GM18511 (cell line): ENCODE measurements around the gene ACOT11.

Experiments
- ATAC-seq: cut with Tn5 transposase; IDR thresholded peaks from one replicate; pipeline ENCODE4 v1.9.1; 2021; ENCODE audit warnings: mild to moderate bottlenecking, moderate library complexity; ENCODE audit not compliant: unreplicated experiment

Gene ACOT11

GRCh38 chr1:54559771-54560231 is 11.8 kb downstream of the ACOT11 start:
- no peak for ATAC-seq

- no peak for ATAC-seq
Measured at GRCh38 chr1:54564312-54565112, 16.5 kb downstream of the ACOT11 start.

- no peak for ATAC-seq
Measured at GRCh38 chr1:54565113-54565501, 17.1 kb downstream of the ACOT11 start.

DNA sequence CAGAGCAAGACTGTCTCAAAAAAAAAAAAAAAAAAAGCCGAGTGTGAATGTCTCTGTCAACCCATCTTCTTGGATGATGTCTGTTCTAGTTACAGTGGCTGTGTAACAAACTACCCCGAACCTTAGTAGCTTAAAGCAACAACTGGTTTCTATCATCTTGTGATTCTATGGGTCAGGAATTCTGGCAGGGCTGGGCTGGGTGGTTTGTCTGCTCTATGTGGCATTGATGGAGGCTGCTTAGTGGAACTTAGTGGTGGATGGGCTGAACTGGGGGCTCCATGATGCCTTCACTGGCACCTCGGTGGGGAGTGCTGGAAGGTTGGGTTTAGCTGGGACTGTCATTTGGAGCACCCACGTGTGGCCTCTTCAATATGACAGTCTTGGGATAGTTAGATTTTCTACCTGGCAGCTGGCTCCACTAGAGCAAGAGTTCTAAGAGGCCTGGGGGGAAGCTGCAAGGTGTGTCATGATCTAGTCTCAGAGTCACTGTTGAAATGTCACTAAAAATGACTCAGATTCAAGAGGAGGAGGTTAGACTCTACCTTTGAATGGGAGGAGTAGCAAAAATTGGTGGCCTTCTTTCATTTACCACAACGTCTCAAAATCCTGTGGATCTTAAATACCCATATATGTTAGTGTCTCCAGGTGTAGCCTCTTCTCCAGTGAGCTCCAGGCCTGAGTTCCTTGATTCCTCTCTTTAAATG is 18.6 kb downstream of the ACOT11 start:
- no peak for ATAC-seq

DNA sequence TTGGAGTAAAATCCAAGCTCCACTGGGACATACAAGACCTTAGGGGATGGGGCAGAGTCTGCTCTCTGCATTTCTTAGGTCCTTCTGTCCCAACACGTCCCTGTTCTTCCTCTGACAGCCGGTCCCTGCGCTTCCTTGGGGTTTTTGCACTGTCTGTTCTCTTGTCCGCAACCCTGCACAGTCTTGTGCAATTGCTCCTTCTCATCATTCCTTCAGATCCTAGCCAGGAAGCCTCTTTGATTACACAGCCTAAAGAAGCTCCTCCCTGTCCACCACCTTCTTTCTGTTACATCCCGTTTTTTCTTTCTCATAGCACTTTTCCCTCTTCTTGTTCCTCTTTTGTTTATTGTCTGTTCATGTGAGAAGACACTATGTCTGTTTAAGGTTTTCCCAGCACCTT is 19.9 kb downstream of the ACOT11 start:
- ATAC-seq = no peak

DNA sequence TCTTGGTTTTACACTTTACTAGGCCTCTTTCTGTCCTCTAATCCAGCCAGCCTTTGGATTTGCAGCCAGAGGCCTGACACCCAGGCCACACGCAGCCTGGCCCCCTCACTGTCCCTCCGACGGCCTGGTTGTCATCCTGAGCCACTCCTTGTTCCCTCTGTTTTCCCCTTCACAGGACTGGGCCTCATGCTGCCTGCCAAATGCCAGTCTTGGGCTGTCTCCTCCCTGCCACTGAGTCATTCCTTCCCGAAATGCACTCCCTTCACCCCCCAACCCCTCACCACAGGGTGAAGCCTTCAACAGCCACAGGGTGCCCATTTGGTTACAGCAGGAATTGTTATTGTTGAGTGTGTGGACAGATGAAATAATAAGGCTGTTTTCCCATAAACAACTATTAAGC is 21.3 kb downstream of the ACOT11 start:
- no peak for ATAC-seq

- ATAC-seq = no peak
Measured at GRCh38 chr1:54570161-54570560, 22.1 kb downstream of the ACOT11 start.

- ATAC-seq = no peak
Measured at GRCh38 chr1:54571326-54571725, 23.3 kb downstream of the ACOT11 start.

DNA sequence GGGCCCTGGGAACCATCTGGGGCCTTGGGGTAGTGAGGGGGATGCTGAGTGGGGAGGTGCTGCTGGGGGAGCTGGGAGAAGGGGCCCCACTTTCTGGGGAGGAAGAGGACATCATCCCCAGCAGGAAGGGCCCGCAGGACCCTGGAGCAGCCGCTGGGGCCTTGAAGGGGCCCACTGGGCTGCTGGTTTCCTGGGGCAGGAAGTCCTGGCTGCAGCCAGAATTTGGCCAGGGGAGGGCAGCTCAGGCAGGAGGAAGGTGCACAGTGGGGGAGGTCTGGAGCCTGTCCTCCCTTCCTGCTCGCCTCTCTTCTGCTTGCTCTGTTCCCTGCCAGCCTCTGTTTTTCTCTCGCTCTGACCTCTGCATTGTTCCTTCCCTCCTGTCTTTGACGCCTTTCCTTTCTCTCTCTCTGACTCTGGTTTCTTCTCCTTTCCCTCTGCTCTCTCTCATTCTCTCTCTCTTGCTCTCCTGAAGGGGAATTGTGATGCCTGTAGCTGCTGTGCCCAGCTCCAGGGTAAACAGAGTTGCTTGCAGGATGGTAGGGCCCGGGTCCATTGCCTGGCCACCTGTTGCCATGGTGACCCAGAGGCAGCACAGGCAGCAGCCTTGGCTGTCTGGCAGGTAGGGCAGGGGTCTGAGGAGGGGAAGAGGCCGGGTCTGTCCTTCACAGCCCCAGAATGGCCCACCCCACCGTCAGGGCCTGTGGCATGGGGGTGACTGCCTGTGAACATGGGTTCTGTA is 23.9 kb downstream of the ACOT11 start:
- no peak for ATAC-seq

DNA sequence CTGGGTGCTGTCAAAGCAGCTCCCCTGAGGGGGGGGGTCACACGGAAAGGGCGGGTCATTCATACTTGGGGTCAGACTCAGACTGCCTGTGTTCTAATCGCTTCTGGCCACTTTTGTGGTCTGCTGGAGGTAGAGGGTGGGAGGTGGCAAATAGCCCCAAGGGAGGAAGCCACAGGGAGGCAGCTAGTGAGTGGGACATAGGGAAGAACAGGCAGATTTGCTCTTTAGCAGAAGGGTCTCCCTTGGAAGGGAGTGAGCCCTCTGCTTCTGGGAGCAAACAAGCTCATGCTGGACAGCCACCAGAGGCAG is 24.5 kb downstream of the ACOT11 start:
- ATAC-seq = no peak

DNA sequence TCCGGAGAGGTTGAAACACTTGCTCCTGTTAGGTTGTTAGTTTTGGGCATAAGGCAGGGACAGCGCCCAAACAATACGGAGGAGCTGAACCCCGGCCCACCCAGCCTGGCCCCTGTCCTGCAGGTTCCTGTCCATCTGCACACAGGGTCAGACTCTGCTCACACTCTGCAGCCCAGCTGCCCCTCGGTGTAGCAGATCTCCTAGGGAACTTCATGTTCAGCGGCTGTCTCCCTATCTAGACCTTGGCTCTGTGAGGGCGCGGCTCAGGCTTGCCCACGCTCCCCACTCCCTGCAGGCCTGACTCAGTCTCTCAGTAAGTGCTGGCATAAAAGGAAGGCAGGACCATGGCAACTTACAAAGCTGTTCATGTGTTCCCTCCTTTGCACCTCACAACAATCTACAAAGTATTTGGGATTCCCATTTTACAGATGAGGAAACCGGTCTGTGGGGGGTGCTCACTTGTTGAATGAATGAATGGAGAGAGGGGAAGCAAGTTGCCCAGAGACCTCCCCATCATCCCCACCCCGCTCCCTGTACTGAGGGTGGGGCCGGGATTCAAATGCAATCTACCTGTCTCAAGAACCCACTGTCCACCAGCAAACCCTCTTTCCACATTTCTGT is 26.2 kb downstream of the ACOT11 start:
- ATAC-seq = no peak

DNA sequence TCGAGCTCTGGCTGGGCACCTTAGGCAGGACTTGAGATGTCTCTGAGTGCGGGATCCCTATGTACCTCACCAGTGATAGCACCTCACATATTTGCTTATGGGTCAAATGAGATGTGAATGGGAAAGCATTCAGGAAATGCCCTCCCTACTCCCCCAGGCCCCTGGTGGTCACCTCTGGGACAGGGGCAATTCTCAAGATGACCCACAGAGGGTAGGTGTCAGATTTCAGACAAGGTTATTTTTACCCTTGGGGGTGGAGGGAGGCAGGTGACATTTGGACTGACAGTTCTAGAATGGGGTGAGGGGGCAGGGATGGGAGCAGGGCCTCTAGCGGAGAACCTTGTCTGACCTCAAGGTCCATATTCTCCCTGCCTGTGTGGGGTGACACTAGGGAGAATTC is 27.1 kb downstream of the ACOT11 start:
- ATAC-seq = no peak

GRCh38 chr1:54575605-54576290 is 27.7 kb downstream of the ACOT11 start:
- ATAC-seq = no peak

- no peak for ATAC-seq
Measured at GRCh38 chr1:54577612-54578011, 29.6 kb downstream of the ACOT11 start.

GRCh38 chr1:54579337-54579781 is 31.3 kb downstream of the ACOT11 start:
- ATAC-seq = no peak

DNA sequence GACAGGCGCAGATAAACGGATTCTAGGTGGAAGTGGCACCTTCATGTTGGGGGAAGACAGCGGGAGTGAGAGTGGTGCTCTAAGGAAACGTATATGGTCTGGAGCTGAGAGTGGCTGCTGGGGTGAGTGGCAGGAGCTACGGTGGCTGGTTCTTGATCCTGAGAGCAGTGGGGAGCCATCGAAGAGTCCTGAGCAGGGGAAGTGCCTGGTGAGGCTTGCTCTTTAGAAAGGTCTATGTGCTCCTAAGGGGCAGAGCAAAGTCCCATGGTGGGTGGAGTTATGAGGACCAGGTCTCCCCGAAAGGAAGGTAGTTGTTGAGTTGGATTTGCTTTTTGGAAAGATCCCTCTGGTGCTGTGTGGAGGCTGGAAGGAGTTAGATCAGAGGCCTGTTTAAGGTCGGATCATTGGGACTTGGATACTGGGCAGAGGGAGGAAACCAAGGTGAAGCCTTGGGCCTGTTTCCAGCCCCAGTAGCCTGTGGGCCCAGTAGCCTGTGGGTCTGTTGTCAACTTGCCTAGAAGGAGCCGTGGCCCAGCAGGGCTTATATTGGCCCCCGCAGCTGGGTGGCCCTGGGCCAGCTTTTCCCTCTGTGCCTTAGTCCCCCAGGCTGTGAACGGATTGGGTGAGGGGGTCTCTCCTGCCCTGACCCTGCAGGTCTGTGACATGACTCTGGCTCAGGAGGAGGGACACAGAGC is 33.0 kb downstream of the ACOT11 start:
- no peak for ATAC-seq

DNA sequence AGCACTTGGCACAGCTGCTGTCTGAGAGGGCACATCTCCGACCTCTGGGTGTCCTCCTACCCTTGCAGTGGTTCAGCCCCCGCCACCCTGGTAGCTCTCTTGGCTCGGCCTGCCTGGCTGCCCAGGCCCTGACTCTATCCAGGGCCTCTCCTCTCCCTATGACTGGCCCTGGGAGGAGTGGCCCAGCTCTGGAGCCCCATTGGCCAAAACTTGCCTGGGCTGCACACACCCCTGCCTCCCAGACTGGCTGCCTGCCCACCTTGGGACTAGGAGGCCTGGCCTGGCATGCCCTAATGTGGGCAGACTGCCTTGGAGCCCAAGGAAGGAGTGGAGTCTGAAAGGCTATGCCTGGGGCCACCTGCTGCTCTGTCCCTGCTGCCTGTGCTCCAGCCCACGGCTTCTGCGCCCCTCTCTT is 33.6 kb downstream of the ACOT11 start:
- ATAC-seq = no peak

GRCh38 chr1:54582566-54583306 is 34.7 kb downstream of the ACOT11 start:
- no peak for ATAC-seq

GRCh38 chr1:54583307-54583686 is 35.3 kb downstream of the ACOT11 start:
- ATAC-seq = no peak
